GM15510 (cell line): ENCODE results near the gene PLXNA4.

Experiments
- POLR2A ChIP-seq: IDR thresholded peaks from 3 replicates; pipeline ENCODE4 v1.6.1; 2011; ENCODE audit warnings: borderline replicate concordance; ENCODE audit not compliant: insufficient read length; ENCODE audit errors: extremely low read depth

PLXNA4 gene

GRCh38 chr7:132100483-132100882 is 475.8 kb downstream of the PLXNA4 start:
- no peak for TF ChIP-seq POLR2A

GRCh38 chr7:132099163-132099562 is 477.1 kb downstream of the PLXNA4 start:
- TF ChIP-seq POLR2A = no peak

- no peak for TF ChIP-seq POLR2A
Measured at GRCh38 chr7:132098327-132098726, 477.9 kb downstream of the PLXNA4 start.

DNA sequence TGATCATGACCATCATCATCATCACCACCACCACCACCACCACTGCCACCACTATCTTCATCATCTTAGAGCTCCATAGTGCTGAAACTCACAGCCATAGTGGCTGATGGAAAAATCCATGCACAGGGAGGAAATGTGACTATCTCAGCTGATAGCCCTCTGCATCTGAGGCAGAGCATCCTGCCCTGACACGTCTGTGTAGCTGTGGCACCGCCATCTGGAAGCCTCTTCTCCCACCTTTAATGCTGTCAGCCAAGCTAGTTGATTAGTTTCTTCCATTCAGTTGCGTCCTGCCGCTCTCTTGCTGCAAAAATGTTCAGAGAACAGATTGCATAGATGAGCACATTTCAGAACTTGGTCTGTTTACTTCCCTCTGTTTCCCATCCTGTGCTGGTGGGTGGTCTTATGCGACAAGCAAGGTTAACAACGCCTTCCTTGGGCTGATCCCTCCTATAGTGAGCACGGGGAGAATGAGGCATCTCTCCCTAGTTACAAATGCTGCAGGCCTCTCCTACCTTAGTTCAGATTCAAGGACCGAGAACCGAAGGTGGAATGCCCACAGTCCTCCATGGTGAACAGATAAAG is 478.6 kb downstream of the PLXNA4 start:
- no peak for TF ChIP-seq POLR2A

GRCh38 chr7:132095111-132095765 is 481.0 kb downstream of the PLXNA4 start:
- TF ChIP-seq POLR2A = no peak

- no peak for TF ChIP-seq POLR2A
Measured at GRCh38 chr7:132092106-132092505, 484.2 kb downstream of the PLXNA4 start.

- TF ChIP-seq POLR2A = no peak
Measured at GRCh38 chr7:132091706-132092105, 484.6 kb downstream of the PLXNA4 start.

GRCh38 chr7:132090444-132090843 is 485.8 kb downstream of the PLXNA4 start:
- TF ChIP-seq POLR2A = no peak

DNA sequence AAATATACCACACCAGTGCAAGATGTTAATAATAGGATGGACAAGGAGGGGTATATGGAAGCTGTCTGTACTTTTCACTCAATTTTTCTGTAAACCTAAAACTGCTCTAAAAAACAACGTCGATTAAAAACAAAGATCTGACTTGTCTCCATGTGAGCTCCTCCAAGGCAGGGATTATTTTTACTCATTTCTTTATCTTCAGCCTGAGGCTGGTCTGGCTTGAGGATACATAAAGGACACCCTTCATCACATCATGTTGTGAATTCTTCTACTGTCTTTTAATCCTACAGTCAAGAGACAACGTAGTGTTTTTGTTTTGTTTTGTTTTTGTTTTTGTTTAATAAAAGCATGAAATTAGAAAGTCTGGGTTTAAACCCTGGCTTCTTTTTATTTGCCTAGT is 486.9 kb downstream of the PLXNA4 start:
- no peak for TF ChIP-seq POLR2A

GRCh38 chr7:132087421-132087820 is 488.8 kb downstream of the PLXNA4 start:
- TF ChIP-seq POLR2A = no peak

GRCh38 chr7:132084776-132085388 is 491.4 kb downstream of the PLXNA4 start:
- no peak for TF ChIP-seq POLR2A

DNA sequence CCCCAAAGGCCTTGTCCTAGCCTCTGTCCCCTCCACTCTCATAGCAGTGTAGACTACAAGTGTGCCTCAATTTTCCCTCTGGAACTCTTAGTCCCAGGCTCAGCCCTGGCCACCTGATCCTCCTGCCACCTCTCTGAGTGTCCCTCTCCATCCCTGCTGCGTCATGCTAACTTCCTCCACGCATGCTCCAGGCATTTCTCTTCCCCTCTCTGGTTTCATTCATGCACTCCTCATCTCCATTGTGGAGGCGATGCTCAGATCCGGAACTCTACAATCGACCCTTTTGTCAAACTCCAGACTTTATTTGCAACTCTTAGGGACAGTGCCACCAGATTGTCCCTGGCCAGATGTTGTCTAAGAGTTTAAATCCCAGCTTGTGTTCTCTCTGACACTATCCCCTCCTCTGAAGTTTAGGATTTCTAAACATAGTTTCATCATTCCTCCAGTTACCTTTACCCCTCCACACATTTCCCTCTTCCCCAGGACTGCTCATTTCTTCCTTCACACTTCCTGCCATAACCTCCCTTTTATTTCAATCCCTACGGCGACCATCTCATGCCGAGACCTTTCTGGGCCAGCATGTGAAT is 492.6 kb downstream of the PLXNA4 start:
- no peak for TF ChIP-seq POLR2A

DNA sequence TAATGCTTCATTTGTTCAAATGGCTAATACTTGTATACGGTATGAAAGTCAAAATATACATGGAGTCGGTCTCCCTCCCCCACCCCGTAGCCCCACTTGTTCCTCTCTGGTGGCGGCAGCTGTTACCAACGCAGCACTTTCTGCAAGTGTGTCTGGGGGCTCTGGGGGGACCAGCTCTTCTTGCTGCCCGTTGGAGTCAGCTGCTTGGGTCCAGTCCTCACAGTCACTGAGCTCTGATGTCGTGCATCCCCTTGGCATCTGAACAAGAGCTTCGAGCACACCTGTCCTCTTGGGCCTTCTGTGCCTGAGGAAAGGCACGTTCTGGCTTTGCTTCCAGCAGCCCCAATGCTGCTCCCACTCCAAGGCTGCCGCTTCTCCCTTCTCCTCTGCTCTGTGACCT is 493.1 kb downstream of the PLXNA4 start:
- TF ChIP-seq POLR2A = no peak

DNA sequence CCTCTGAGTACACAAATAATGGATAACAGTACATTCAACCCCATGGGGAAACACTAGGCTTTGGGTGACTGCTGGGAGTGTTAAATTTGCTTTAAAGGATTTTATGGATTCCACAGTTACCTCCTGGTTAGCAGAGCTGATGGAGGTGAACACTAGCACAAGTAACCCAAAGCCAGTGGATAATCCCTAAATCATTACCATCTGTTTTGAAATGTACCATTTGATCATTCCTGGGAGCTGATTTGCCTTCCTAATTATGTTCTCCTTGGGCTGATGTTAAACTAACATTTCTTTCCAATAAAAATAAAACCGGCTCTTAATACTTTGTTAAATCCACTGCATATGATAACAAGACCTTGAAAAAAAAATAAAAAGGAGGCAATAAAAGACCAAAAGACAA is 493.9 kb downstream of the PLXNA4 start:
- TF ChIP-seq POLR2A = no peak

- no peak for TF ChIP-seq POLR2A
Measured at GRCh38 chr7:132081686-132082085, 494.6 kb downstream of the PLXNA4 start.

GRCh38 chr7:132080967-132081668 is 495.2 kb downstream of the PLXNA4 start:
- TF ChIP-seq POLR2A = no peak

GRCh38 chr7:132080467-132080866 is 495.8 kb downstream of the PLXNA4 start:
- TF ChIP-seq POLR2A = no peak
